A172 (cell line): Measurements from ENCODE around the gene COX6A2. TPM values are rescaled to one million over a fixed set of nuclear protein-coding genes. Genes with fewer than 3 reads are reported as not detected.

Source experiments
- DNase-seq: peaks from one replicate; pipeline ENCODE4 v3.0.0-alpha.2; 2015; ENCODE audit warnings: low spot score
- total RNA-seq: library from RNA; depleted of rRNA; stranded (reverse); fragments of >200 nt; shearing (Covaris generic); gene quantifications from 2 replicates; pipeline ENCODE4 v1.2.3, GENCODE V29; 2014

COX6A2 gene
- total RNA-seq, 1 experiment from 2014 or later, result not detected

DNA sequence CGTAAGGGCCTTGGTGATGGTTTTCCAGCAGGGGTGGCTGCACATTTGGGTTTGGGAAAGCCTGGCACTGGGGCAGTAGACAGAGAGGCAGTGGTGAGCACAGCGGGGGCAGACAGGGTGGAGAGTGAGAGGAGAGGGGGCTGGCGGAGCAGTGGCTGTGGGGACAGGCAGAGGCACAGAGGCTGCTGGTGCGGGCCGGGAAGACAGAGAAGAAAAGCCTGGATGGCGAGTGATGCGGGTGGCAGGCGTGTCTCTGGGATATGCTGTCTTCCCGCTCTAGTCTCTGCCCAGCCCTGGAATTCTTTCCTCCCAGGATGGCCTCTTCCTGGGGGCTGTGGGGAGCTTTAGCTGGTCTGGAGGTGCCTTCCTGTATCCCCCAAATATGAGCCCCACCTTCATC is 18.1 kb downstream of the COX6A2 start:
- DNase-seq, result no peak

DNA sequence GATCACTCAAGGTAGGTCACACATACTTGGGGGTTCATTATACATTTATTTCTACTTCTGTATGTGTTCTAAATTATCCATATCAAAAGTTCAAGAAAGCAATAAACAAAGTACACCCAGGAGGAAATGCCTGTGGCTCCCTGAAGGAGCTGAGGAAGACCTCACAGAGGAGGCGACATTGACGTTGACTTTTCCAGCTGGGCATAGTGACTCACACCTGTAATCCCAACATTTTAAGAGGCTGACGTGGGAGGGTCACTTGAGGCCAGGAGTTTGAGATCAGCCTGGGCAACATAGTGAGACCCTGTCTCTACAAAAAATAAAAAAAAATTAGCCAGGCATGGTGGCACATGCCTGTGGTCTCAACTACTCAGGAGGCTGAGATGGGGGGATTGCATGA is 18.7 kb downstream of the COX6A2 start:
- DNase-seq, result peak; percentile 94

DNA sequence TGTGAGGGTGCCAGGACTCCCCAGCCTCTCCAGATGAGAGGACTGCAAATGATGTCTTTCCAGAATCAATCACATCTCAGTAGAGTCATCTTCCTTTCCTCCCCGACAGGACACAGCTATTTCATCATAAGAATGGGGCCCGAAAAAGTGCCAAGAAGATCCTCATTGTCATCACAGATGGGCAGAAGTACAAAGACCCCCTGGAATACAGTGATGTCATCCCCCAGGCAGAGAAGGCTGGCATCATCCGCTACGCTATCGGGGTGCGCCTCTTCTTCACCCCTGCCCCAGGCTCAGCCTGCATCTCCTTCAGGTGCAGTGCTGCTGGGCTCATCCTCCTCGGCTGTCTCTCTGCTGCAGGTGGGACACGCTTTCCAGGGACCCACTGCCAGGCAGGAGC is 20.8 kb downstream of the COX6A2 start:
- DNase-seq, result no peak

DNA sequence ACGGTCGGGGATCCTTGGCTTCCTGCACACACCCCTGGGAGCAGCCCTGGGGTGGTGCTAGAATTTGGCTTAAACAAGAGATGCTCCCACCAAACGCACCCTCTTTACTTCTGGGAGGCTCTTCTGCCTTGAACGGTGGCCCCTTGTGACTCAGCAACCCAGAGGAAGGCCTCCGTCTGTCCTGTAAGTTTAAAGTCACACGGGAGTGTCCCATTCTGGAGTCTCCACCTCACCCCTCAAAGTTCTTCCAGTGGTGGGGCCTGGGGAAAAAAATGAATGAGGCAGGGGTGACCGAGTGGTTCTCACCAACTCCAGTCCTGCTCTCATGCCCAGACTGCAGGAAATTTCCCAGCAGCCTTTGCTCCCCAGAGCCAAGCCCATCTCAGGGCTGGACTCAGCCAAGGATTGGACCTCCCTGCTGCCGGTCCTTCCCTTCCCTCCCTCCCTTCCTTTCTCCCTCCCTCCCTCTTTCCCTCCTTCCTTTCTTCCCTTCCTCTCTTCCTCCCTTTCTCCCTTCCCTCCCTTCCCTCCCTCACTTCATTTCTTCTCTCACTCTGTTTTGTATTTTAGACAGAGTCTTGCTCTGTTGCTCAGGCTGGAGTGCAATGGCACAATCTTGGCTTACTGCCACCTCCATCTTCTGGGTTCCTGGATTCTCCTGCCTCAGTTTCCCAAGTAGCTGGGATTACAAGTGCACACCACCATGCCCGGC is 23.7 kb downstream of the COX6A2 start:
- DNase-seq, result peak; percentile 44

DNA sequence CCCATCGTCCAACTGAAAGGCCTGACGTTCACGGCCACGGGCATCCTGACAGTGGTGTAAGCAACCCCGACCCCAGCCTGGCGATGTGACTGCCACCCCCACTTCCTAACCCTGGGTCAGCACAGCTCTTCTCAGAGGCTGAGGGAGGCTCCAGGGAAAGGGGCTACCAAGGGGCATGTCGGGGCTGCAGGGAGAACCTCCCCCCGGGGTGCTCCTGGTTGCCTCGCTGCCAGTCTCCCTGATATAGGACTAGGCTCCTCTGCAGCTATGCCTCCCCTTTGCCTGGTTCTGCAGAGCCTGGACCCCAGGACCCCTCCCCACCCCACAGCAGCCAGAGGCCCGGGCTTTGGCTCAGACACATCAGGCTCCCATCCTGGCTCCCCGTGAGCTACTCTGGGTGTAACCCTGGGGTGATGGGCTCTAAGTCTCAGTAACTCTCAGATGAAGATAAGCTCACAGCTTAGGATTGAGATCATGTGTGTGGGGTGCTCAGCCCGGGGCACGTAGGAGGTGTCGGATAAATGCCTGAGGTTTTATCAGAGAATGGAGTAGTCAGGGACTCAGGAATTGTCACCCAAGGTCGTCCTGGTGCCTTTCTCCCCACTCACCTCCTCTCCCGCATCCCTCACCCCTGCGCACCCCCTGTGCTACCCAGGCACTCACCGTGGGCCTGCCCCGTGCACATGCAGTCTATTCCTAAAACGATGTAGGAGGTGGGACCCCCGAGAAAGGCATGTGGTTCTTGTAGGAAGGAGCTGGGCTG is 24.4 kb downstream of the COX6A2 start:
- DNase-seq, result no peak

DNA sequence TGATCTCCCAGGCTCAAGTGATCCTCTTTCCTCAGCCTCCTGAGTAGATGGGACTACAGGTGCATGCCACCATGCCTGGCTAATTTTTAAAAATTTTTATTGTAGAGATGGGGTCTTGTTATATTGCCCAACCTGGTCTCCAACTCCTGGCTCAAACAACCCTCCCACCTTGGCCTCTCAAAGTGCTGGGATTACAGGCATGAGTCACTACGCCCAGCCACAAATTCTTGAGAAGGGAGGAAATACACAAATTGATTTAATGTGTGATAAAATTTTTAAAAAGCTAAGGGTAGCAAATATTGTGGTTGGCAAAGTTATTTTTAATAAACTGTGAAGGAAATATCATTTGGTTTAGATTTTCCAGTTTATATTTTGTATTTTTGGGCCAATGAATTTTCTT is 25.5 kb downstream of the COX6A2 start:
- DNase-seq, result peak; percentile 54

DNA sequence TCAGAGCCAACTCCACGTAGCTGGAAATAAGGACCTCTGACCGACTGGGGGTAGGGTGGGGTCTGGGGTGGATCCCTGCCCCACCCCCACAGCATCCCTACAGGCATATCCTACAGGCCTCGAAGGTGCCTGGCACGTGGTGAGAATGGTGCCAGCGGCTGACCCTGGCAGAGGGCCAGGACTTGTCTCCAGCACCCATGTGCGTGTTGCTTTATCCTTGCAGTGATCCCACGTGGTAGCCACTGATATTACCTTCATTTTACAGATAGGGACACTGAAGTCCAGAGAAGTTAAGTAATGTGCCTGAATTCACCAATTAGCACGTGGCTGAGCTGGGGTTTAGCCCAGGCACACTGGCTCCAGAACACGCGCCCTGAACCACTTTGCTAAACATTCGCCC is 26.7 kb downstream of the COX6A2 start:
- no peak for DNase-seq

DNA sequence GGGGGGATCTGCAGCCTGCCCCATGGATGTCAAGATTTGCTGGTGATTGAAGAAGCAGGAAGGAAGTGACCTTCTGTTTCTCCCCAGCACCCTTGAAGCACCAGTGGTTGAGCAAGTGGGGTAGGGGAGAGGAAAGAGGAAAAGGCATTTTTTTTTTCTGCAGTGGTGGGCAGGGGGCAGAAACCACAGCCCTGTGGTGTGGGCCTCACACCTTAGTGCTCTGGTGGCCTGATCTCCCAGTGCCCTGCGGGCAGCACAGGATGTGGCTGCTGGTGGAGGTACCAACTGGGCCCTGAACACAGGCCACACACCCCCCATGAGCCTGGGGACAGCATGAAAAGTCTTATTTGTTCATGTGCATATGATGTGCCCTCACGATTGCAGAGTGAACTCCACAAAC is 28.0 kb downstream of the COX6A2 start:
- DNase-seq, result no peak

DNA sequence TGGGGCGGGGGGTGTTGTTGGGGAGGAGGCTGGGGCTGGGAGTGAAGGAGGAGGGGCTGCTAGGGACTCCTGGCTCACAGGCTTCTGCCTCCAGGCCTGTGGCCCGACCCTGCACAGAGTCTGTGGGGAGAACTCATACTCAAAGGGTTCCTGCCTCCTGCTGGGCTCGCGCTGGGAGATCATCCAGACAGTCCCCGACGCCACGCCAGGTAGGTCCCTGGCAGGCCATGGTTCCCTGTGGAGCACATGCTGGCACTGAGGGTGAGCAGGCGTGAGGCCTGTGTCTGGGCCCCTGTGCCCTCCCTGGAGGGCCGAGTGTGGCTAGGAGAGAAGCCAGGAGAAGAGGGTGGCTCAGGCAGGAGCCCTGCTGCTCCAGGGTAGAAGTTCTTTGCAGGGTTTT is 30.5 kb downstream of the COX6A2 start:
- no peak for DNase-seq

DNA sequence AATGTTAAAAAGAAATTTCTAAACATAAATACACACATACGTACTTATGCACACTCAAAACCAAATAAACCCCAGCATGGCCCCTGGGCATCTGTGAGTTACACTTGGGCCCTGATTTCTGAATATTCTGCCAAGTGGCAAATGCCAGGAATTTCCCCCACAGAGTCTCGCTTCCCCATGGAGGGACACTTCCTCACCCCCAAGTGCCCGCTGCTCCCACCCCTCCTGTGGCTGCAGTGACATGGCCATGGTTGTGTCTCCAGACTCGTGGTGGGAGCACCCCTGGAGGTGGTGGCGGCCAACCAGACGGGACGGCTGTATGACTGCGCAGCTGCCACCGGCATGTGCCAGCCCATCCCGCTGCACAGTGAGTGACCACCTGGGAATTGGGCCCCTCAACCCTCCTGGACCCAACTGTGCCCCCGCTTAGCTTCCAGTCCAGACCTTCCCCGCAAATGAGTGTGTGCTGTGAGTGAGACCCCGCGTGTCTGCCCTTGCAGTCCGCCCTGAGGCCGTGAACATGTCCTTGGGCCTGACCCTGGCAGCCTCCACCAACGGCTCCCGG is 31.0 kb downstream of the COX6A2 start:
- no peak for DNase-seq

DNA sequence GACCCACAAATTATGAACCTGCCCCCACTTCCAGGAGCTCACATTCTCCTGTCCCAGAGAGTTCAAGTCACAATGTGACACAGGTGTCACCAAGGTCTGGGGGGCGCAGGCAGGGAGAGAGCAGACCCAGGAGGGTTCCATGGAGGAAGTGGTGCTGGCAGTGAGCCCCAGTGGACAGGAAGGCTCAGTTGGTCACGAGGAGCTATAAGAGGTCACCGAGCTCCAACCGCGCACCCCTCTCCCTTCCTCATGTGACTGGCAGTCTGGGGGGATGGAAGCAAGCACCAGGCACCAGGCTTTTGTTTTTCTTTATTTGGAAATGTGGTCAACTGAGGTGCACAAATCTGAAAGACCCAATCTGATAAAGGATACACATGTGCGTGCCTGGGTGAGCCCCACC is 32.5 kb downstream of the COX6A2 start:
- DNase-seq, result no peak

DNA sequence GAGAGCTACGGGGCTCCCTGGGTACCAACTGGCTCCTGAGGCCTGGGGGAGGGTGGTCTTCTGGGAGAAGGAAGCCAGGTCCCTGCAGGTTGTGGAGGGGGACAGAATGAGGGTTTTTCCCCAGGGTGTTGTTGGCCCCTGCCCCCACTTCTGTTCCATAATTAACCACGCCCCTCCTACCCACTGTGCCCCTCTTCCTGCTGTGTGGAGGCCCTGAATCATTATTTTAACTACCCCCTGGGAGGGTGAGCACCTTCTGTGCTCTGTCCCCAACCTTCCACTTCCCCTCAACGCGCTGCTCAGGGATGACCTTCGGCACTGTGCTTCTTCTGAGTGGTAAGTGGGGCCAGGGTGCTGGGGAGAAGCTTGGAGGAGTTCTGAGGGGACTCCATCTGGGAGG is 35.1 kb downstream of the COX6A2 start, which contains the start of gene ITGAD:
ITGAD (plus strand) TSS at position 280 of the 400 bp plus-strand sequence; CDS start at position 306, 26 bp downstream.
- no peak for DNase-seq

DNA sequence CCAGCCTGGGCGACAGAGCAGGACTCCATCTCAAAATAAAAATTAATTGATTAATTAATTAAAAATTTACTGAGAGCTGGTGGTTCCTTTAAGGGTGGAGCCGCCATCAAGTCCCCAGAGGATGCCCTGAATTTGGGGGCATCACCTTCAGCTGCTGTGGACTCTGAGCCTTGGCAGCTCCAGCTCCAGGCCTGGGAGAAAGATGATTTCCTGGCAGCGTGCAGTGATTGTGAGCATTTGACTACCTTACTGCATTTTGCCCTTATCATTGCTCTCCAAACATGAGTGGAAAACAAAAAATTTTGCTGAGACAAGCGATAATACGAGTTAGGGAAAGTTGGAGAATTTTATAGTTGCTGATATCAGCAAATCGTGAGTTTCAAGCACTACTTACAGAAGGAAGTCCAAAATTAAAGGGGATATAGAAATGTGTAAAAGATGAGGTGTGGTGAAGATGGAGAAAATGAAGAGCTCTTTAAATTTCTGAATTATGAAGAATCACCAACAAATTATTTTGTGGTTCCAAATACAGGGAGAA is 37.6 kb downstream of the COX6A2 start:
- no peak for DNase-seq

DNA sequence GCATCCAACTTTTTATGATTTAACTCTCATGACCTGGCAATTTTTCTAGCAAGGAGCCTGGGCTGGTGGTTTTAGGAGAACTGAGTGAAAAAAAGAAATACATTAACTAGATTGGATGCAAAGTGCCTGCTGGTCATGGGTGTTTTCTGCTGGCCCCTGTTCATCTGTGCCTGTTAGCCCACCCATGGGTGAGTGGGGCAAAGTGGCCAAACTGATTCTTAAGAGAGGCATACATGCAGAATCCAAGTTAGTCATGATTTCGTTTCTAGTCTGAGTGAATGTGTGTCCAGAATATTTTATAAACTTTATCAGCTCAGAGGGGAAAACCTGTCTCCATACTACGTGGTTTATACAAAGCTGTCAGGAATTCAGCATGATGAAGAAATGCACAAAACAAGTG is 39.6 kb downstream of the COX6A2 start:
- no peak for DNase-seq

DNA sequence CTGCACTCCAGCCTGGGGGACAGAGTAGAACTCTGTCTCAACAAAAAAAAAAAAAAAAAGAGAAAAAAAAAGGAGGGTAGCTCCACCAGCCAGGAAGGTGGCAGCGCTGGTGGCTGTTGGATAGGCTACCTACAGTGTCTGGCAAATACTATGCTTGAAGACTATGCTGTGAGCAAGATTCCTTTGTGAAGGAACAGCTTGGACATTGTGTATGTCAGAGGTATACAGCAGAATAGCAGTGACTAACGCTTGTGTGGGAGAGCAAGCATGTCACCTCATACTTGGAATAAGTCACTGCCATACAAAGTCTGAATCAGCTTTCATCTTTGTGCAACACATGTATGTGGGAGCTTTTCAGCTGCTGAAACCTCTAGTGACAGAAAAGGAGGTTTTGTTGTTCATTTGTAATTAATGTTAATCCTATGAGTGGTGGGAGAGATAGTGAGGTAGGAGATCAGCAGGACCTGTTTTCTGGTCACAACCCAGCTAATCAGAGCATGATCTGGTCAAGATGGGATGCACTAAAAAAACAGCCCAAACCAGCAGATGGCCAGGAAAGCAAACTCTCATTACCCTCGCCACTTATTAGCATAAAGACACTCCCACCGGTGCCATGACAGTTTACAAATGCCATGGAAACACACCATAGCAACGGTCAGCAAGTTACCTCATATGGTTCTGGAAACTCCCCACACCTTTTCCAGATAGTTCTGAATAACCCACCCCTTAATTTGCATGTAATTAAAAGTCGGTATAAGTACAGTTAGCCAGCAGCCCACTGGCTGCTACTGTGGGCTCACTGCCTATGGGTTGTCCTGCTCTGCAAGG is 41.8 kb downstream of the COX6A2 start:
- DNase-seq, result peak; percentile 73

DNA sequence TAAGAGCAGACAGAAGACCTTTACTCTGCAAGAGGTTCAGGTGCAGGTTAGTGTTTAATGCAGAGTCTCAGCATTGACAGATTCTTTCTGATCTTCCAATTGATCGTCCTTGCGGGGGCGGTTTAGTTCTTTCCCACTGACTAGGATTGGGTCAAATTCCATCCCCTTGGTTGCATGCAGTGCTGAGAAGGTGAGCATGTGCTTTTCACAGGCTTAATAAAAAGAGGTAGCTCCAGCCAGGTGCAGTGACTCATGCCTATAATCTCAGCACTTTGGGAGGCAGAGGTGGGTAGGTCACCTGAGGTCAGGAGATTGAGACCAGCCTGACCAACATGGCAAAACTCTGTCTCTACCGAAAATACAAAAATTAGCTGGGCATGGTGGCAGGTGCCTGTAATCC is 42.5 kb downstream of the COX6A2 start:
- no peak for DNase-seq

DNA sequence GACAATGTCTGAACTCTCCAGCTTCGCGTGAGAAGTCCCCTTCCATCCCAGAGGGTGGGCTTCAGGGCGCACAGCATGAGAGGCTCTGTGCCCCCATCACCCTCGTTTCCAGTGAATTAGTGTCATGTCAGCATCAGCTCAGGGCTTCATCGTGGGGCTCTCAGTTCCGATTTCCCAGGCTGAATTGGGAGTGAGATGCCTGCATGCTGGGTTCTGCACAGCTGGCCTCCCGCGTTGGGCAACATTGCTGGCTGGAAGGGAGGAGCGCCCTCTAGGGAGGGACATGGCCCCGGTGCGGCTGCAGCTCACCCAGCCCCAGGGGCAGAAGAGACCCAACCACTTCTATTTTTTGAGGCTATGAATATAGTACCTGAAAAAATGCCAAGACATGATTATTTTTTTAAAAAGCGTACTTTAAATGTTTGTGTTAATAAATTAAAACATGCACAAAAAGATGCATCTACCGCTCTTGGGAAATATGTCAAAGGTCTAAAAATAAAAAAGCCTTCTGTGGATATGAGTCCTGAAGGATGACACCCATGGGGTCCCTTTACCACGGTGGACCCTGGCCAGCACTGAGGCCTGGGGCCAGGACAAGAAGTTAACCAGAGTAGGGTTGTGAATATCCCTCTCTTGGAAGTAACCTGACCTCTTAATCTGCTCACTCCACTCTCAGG is 45.5 kb downstream of the COX6A2 start:
- peak; percentile 35 for DNase-seq

DNA sequence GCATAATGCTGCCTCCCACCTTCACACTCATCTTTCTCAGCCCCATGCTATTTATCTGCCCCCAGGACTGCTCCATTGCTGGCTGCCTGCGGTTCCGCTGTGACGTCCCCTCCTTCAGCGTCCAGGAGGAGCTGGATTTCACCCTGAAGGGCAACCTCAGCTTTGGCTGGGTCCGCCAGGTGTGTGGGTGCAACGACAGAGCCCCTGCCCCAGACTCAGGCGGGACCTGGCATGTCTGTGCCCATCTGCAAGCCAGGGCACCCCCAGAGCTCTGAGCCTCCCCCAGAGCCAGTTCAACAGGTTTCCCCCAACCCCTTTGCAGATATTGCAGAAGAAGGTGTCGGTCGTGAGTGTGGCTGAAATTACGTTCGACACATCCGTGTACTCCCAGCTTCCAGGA is 48.0 kb downstream of the COX6A2 start:
- no peak for DNase-seq
